Measurements from ENCODE around the gene MIPOL1.

DNA sequence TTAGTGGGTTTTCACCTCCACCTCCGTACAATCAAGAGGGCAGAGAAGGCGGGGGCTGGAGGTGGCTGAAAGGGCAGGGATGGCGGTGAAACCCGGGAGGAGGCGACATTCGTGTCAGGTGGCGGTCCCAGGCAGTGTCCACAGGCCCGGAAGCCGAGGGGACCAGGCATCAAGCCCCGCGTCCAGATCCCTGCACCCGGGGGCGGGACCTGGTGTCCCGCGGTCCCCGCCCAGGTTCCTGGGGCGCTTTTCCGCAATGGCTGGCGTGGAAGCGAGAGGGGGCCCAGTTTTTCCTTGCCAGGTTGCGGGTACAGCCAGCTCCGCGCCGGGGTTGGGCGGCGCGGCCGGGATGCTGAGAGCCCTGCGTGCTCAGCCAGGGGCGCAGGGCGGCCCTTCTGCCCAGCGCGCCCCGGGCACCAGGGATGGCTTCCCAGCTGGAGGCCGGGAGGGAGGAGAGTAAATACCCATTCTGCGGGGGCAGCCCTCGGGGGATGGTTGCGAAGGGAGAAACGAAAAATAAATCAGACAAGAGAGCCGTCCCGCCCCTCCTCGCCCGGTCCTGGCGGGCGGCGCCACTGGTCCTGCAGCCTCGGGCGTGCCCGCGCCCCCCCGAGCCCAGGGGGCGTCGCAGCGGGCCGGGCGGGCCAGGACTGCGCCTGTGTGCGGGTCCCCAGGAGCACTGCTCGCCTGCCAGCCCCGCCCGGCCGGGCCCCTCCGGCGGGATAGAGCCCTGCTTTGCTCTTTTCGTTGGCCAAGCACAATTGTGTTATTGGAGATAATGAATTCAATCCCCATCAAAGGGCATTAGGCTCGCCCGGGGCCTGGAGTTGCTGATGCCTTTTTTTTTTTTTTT is 385.8 kb downstream of the MIPOL1 start:
- TF ChIP-seq MAFF (IDR thresholded peaks at IDR 0.05; ENCODE audit: low read length), result no peak
- no peak for TF ChIP-seq ZNF224 (CRISPR knock-in tag; IDR thresholded peaks at IDR 0.05)
- TF ChIP-seq, protein P1, sequence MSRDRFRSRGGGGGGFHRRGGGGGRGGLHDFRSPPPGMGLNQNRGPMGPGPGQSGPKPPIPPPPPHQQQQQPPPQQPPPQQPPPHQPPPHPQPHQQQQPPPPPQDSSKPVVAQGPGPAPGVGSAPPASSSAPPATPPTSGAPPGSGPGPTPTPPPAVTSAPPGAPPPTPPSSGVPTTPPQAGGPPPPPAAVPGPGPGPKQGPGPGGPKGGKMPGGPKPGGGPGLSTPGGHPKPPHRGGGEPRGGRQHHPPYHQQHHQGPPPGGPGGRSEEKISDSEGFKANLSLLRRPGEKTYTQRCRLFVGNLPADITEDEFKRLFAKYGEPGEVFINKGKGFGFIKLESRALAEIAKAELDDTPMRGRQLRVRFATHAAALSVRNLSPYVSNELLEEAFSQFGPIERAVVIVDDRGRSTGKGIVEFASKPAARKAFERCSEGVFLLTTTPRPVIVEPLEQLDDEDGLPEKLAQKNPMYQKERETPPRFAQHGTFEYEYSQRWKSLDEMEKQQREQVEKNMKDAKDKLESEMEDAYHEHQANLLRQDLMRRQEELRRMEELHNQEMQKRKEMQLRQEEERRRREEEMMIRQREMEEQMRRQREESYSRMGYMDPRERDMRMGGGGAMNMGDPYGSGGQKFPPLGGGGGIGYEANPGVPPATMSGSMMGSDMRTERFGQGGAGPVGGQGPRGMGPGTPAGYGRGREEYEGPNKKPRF (IDR thresholded peaks at IDR 0.05; ENCODE audit: low read depth, low read length), result no peak
- TF ChIP-seq FOXP1 (CRISPR knock-in tag; IDR thresholded peaks at IDR 0.05), result no peak
- TF ChIP-seq TOE1 (IDR thresholded peaks at IDR 0.05; ENCODE audit: borderline replicate concordance), result no peak
- no peak for TF ChIP-seq TOE1 (CRISPR knock-in tag; IDR thresholded peaks at IDR 0.05; ENCODE audit: borderline replicate concordance, low read depth)
- no peak for TF ChIP-seq CC2D1A (IDR thresholded peaks at IDR 0.05)

Measured in K562 (cell line).